B cell (primary cell): Measurements from ENCODE around the gene FAM229A. TPM values are rescaled to one million over a fixed set of nuclear protein-coding genes. Genes with fewer than 3 reads are reported as not detected.

Experiments used
- ATAC-seq: fragments of 200-7000 bp; cut with Tn5 transposase; one replicate; pipeline ENCODE4 v1.10.0; 2021; ENCODE audit warnings: low read depth, mild to moderate bottlenecking, moderate number of reproducible peaks, moderate library complexity
- CTCF ChIA-PET: fragments of 350-600 bp; sonication (Branson Sonifier 250); formaldehyde crosslinking; loops from one replicate; lab custom pipeline; 2021; ENCODE audit warnings: antibody characterized with exemption, inconsistent platforms; lab: Charles Lee
- POLR2A ChIA-PET: fragments of 350-600 bp; sonication (Branson Sonifier 250); formaldehyde crosslinking; loops from one replicate; lab custom pipeline; 2021; ENCODE audit warnings: antibody characterized with exemption; lab: Charles Lee
- DNase-seq: peaks from one replicate; pipeline ENCODE4 v3.0.0; 2013
- H2AFZ ChIP-seq: 2 replicates; pipeline ENCODE4 v1.6.1; 2012; ENCODE audit warnings: mild to moderate bottlenecking, low read depth, low read length; ENCODE audit not compliant: insufficient read depth, poor library complexity, severe bottlenecking
- H3K27ac ChIP-seq, 2 donors: 1 replicate in 1 of 2; 2 replicates in 1 of 2; pipeline ENCODE4 v1.5.1; 2012 to 2013; ENCODE audit warnings: low read length in 2 of 2, mild to moderate bottlenecking in 2 of 2, moderate library complexity in 1 of 2
- H3K27me3 ChIP-seq, 4 experiments: fragments of 200-600 bp in 1 of 4; sonication (generic) in 1 of 4; replicated peaks in 1 of 4; 1 replicate in 2 of 4; 2 replicates in 2 of 4; pipeline versions ENCODE4 v1.6.1 to v1.7.0; 2013 to 2016; ENCODE audit warnings: low read length in 3 of 4, mild to moderate bottlenecking in 2 of 4, mixed read lengths in 1 of 4, moderate library complexity in 1 of 4; ENCODE audit not compliant: insufficient read depth in 4 of 4, control insufficient read depth in 3 of 4; ENCODE audit errors: control extremely low read depth in 1 of 4
- H3K36me3 ChIP-seq, 2 experiments: replicated peaks in 1 of 2; 1 replicate in 1 of 2; 2 replicates in 1 of 2; pipeline versions ENCODE4 v1.6.1 to v1.7.1; 2013; ENCODE audit warnings: low read length in 1 of 2; ENCODE audit not compliant: insufficient read depth in 2 of 2, control insufficient read depth in 1 of 2; ENCODE audit errors: control extremely low read depth in 1 of 2, extremely low read depth in 1 of 2
- H3K4me1 ChIP-seq, 2 donors: fragments of 200-600 bp in 1 of 2; sonication (generic) in 1 of 2; 1 replicate in 1 of 2; 2 replicates in 1 of 2; pipeline versions ENCODE4 v1.5.1 to v1.6.1; 2013 to 2017; ENCODE audit warnings: low read length in 2 of 2; ENCODE audit not compliant: control insufficient read depth in 2 of 2, insufficient read depth in 2 of 2
- H3K4me2 ChIP-seq: replicated peaks from 2 replicates; pipeline ENCODE3; 2012; ENCODE audit warnings: mild to moderate bottlenecking, low read depth, low read length; ENCODE audit not compliant: poor library complexity, severe bottlenecking
- H3K4me3 ChIP-seq, 5 experiments: fragments of 200-600 bp in 1 of 5; sonication (generic) in 1 of 5; 1 replicate in 3 of 5; 2 replicates in 2 of 5; pipeline versions ENCODE4 v1.5.1 to v1.7.0; 2011 to 2016; ENCODE audit warnings: low read length in 4 of 5, mild to moderate bottlenecking in 4 of 5, low read depth in 2 of 5, control low read depth in 1 of 5, moderate library complexity in 1 of 5; ENCODE audit not compliant: insufficient read depth in 1 of 5; ENCODE audit errors: control extremely low read depth in 1 of 5, extremely low read depth in 1 of 5
- H3K79me2 ChIP-seq: fragments of 200-600 bp; sonication (generic); one replicate; pipeline ENCODE4 v1.6.0; 2016; ENCODE audit warnings: low read length; ENCODE audit not compliant: control insufficient read depth, insufficient read depth
- H3K9ac ChIP-seq: fragments of 200-600 bp; sonication (generic); 2 replicates; pipeline ENCODE4 v1.6.1; 2017; ENCODE audit warnings: mild to moderate bottlenecking, low read length, moderate library complexity
- H3K9me3 ChIP-seq, 3 donors: one replicate each; pipeline versions ENCODE4 v1.6.1 to v1.7.1; 2013; ENCODE audit warnings: low read length in 2 of 3; ENCODE audit not compliant: control insufficient read depth in 2 of 3, insufficient read depth in 1 of 3; ENCODE audit errors: control extremely low read depth in 1 of 3
- H4K20me1 ChIP-seq: 2 replicates; pipeline ENCODE4 v1.6.0; 2012; ENCODE audit warnings: mild to moderate bottlenecking, low read length; ENCODE audit not compliant: insufficient read depth, control insufficient read depth, poor library complexity, severe bottlenecking
- H3K27ac Mint-ChIP-seq: one replicate; pipeline ENCODE4 v1.8.0; 2021; ENCODE audit warnings: mixed read lengths
- H3K27me3 Mint-ChIP-seq: one replicate; pipeline ENCODE4 v1.8.0; 2021; ENCODE audit warnings: mixed read lengths
- H3K4me1 Mint-ChIP-seq: one replicate; pipeline ENCODE4 v1.8.0; 2021; ENCODE audit warnings: mixed read lengths
- H3K4me3 Mint-ChIP-seq: one replicate; pipeline ENCODE4 v1.8.0; 2021; ENCODE audit warnings: mixed read lengths
- H3K9me3 Mint-ChIP-seq: one replicate; pipeline ENCODE4 v1.8.0; 2022; ENCODE audit warnings: mixed read lengths; ENCODE audit not compliant: insufficient read depth
- CTCF ChIP-seq: fragments of 200-600 bp; IDR thresholded peaks from one replicate; pipeline ENCODE4 v1.8.0; 2022; ENCODE audit warnings: antibody characterized with exemption, mild to moderate bottlenecking
- EZH2 ChIP-seq: IDR thresholded peaks from 2 replicates; pipeline ENCODE4 v1.6.1; 2012; ENCODE audit warnings: borderline replicate concordance, low read depth, mild to moderate bottlenecking, moderate library complexity, low read length; ENCODE audit not compliant: insufficient read depth, poor library complexity, severe bottlenecking
- WGBS: methylation state at CpG from one replicate; pipeline ENCODE4 v1.1.5; 2013; ENCODE audit warnings: missing lambda C conversion rate; ENCODE audit not compliant: insufficient coverage; 5-methylcytosine and 5-hydroxymethylcytosine counted together
- intact Hi-C: fragments of 100-400 bp; cut with micrococcal nuclease; formaldehyde crosslinking; loops from one replicate; pipeline ENCODE4 v1.10.0; 2022
- polyA plus RNA-seq: library from polyadenylated mRNA; depleted of rRNA; stranded (reverse); fragments of >200 nt; gene quantifications from 2 replicates; pipeline ENCODE4 v1.2.3, GENCODE V29; 2012
- total RNA-seq, 2 donors: library from RNA; stranded (reverse); fragments of 120-200 nt in 1 of 2; gene quantifications; 1 replicate in 1 of 2; 2 replicates in 1 of 2; pipeline versions ENCODE4 v1.2.3 to v1.2.4, GENCODE V29; 2013 to 2022

FAM229A gene
- total and polyA plus RNA-seq, 2 donors (not counting 1 experiment from before 2014, with no cell fraction given) = 33.3 to 33.8 TPM

GRCh38 chr1:32367912-32368635 is 5.8 kb upstream of the FAM229A start:
- Histone ChIP-seq H3K27ac (no peak overlapping the region), H3K9me3 (no peaks in the 10 kb centered on the region), H3K4me3 (no peak overlapping the region), H4K20me1 (peaks cover 14% of the 10 kb centered on the region), H3K79me2 (no peaks in the 10 kb centered on the region), H3K4me2 (no peak overlapping the region), H3K36me3 (peaks cover 2 to 51% of the 10 kb centered on the region in 2 experiments), H3K9ac (no peak overlapping the region), H3K4me1 (peaks cover 10 to 13% of the 10 kb centered on the region in 2 donors), H3K27me3 (no peaks in the 10 kb centered on the region), H2AFZ (no peak overlapping the region)
- no peak for ATAC-seq
- intact Hi-C loops = no loop called here
- Mint-ChIP-seq H3K9me3 (no peaks in the 10 kb centered on the region), H3K27me3 (no peaks in the 10 kb centered on the region), H3K27ac (no peak overlapping the region), H3K4me1 (peaks cover 13% of the 10 kb centered on the region), H3K4me3 (no peak overlapping the region)
- 100% methylated on average over 6 of the region's 7 CpGs for WGBS
- CTCF ChIA-PET = interaction anchor here (0.7 to 1.2 kb wide), 4 partner anchors 12 to 211 kb away, joined by 3 to 4 read pairs (median 4); no protein-coding TSS in a partner anchor
- no peak for DNase-seq
- TF ChIP-seq CTCF (no peak), EZH2 (no peak)
- POLR2A ChIA-PET = interaction anchor here (1.0 kb wide), 1 partner anchor 32 kb away, joined by 3 read pairs; the partner anchor contains the start of gene MARCKSL1

GRCh38 chr1:32365445-32365844 is 3.2 kb upstream of the FAM229A start:
- H3K4me1 Mint-ChIP-seq = peaks cover 16% of the 10 kb centered on the region
- Histone ChIP-seq H2AFZ (no peak overlapping the region), H3K4me3 (no peak overlapping the region), H3K36me3 (peaks cover 2 to 40% of the 10 kb centered on the region in 2 experiments), H3K79me2 (no peaks in the 10 kb centered on the region), H3K9ac (no peak overlapping the region), H3K9me3 (no peaks in the 10 kb centered on the region), H3K4me1 (peaks cover 9 to 21% of the 10 kb centered on the region in 2 donors), H3K4me2 (no peak overlapping the region), H3K27me3 (no peaks in the 10 kb centered on the region), H3K27ac (no peak overlapping the region), H4K20me1 (no peaks in the 10 kb centered on the region)
- TF ChIP-seq EZH2 (no peak), CTCF (no peak)
- H3K27ac Mint-ChIP-seq = no peak overlapping the region
- H3K9me3 Mint-ChIP-seq = no peaks in the 10 kb centered on the region
- H3K4me3 Mint-ChIP-seq = no peak overlapping the region
- ChIA-PET POLR2A (interaction anchor here (1.3 kb wide), 1 partner anchor 29 kb away, joined by 3 read pairs; the partner anchor contains the start of gene MARCKSL1), CTCF (interaction anchor here (0.8 to 1.7 kb wide), 6 partner anchors 11 to 150 kb away, joined by 3 to 4 read pairs (median 3); partner anchors contain the start of gene MARCKSL1)
- intact Hi-C loops = no loop called here
- no peaks in the 10 kb centered on the region for H3K27me3 Mint-ChIP-seq
- ATAC-seq = no peak
- WGBS = 98% methylated on average over 6 of the region's 6 CpGs
- no peak for DNase-seq
